Inflammatory macrophage treated with lipopolysaccharide for 1 hour (primary cell): ENCODE data around the gene ARFGAP3.

Source experiments
- DNase-seq, 2 donors: peaks; one replicate each; pipeline ENCODE4 v3.0.0-alpha.2; 2020 to 2022

ARFGAP3 gene, protein sequence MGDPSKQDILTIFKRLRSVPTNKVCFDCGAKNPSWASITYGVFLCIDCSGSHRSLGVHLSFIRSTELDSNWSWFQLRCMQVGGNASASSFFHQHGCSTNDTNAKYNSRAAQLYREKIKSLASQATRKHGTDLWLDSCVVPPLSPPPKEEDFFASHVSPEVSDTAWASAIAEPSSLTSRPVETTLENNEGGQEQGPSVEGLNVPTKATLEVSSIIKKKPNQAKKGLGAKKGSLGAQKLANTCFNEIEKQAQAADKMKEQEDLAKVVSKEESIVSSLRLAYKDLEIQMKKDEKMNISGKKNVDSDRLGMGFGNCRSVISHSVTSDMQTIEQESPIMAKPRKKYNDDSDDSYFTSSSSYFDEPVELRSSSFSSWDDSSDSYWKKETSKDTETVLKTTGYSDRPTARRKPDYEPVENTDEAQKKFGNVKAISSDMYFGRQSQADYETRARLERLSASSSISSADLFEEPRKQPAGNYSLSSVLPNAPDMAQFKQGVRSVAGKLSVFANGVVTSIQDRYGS

DNA sequence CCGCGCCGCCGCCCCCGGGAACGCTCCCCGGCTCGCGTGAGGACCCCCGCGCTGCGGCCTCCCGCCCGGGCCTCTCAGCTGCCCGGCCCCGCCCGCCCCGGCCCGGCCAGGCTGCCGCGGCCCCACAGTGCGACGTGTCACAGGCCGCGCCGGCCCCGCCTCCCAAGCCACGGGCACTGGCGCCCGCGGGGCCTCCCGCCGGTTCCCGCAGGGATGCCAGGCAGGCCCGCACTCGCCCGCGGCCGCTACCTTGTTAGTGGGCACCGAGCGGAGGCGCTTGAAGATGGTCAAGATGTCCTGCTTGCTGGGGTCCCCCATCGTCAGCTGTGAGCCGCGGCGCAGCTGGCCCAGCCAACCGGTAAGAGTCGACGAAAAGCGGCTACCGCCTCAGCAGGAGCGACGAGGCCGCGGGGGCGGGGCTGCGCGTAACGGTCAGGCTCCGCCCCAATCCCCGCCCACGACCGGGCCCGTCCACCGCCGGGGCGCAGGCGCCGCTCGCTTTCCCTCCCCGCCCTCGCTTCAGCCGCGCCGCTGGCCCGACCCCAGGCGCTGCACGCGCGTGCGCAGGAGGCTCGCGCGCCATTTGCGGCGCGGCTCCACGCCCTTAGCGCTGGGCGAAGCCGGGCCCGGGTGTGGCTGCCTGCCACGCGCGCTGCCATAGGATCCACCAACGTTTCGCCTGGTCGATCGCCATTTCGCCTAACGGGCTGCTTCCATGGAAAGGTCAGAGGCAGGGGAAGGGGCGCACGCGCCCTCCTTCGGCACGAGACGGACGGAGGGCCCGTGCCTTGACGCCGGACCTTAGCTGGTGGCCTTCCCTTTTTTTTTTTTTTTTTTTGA is at the start of gene ARFGAP3:
Gene ARFGAP3 (minus strand): TSS at position 409 of the 840 bp plus-strand sequence. CDS start 91 bp downstream, at position 318.
- peak; percentile 96 to 99 for DNase-seq

GRCh38 chr22:42905702-42906183 is 48.7 kb upstream of the ARFGAP3 start:
- DNase-seq = no peak

GRCh38 chr22:42905217-42905616 is 48.1 kb upstream of the ARFGAP3 start:
- no peak for DNase-seq

DNA sequence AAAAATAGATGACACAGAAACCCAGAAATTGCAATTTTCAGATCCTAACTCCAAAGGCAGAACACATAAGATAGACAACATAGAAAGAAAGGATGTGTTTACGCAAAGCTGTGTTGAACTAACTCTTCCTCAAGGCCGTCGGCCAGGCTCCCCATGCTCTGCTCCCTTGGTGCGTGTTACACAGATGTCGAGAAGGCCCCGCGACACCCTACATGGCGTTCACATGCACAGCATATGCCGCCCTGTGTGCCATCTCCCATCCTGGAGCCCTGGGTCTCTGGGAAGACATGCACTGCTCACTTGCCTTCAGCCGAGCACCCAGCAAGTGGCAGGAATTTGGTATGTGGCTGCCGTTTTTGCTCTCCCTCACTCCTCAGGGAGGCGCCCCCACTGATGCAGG is 47.0 kb upstream of the ARFGAP3 start:
- DNase-seq = no peak

- DNase-seq = no peak
Observed at GRCh38 chr22:42902875-42903510, 45.9 kb upstream of the ARFGAP3 start.

DNA sequence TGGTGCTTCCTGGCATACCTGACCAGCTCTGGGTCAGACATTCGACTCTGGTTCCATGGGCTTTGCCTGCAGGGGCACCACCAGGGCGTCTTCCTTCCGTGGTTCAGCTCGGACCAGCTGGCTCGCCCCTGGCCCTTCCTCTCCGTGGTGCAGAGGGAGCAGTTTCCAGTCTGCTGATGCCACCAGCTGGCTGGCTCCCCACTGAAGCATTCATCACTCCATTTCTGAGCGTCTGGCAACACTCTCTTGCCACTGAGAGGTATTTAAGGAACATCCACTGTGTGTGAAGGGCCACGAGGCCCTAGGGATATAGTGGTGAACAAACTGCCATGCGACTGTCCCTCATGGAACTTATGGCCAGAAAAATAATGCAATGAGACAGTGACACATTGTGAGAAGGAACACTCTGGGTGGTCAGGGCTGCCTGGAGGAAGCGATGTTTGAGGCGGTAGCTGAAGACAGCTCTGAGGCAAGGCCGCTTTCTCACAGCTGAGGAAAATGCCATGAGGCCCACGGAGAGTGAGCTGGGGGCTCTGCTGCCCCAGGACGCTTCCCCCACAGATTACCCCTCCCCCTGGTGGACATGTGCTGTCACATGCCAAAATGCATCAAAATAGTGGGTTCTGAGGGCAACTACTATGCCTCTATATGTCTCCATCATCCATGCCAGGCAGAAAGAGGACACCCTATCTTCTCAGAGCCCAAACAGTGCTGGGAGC is 44.9 kb upstream of the ARFGAP3 start:
- DNase-seq = no peak

DNA sequence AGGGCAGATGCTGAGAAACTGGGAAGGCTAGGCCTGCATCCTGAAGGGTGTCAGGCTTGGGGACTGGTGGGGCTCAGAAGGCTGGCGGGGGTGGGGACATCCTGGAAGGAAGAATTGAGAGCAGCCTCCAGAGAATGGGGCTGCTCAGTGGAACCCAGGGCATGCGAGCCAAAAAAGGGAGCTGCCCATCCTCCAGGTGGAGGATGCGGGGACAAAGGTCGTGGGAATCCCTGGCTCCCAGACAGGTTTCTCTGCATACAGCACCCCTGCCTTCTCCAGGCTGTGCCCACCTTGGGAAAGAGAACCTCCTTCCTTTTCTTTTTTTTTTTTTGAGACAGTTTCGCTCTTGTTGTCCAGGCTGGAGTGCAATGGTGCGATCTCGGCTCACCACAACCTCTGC is 40.9 kb upstream of the ARFGAP3 start:
- no peak for DNase-seq

DNA sequence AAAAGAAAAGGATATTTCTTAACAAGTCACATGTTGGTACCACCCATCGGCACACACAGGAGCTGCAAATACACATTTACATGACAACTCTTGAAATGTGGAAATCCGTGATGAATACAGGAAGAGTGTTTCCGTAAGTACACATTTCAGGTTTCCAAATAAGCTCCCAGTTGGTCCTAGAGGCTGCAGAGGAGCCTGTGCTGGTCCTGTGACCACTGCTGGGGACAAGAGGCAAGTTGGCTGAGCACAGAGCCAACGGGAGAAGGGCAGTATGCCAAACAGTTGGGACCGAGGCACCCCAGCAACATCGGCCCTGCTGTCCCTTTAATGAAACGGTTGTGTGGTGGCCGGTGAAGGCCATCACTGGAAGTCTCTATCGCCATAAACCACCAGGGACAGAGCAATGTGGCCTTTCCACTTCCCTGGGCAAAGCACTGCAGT is 38.5 kb upstream of the ARFGAP3 start:
- DNase-seq = peak; percentile 59 to 70

GRCh38 chr22:42895087-42895486 is 38.0 kb upstream of the ARFGAP3 start:
- peak; percentile 75 to 81 for DNase-seq

DNA sequence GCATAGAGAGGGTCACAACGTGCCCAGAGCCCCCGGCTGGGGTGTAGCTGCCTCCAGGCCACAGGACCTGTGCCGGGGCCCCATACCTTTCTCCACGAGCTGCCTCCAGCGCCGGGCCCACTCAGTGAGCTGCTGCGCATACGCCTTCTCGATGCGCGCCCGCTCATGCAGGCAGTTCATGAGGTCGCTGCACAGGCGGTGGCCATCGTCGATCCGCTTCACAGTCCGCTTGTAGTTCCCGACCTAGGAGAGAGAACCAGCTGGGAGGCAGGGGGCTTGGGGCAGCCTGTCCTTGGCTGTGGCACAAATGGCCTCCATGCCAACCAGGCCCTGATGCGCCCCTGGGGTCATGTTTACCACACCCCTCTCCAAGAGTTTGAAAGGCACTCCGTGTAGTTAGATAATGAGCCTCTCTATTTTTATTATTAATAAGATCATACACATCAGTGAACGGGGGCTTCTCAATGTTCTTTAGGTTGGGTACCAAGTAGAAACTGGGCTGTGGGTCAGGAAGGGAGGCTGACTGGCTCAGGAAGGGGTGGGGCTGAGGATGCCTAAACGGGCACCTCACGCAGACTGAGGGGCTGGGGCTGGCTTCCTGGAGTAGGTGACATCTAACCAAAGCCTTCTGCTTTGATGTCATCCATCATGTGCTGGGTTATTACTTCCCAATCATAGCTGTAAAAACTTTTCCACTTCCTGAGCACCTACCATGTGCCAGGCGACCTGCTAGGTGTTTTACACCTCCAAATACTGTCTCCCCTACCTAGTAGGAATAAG is 36.5 kb upstream of the ARFGAP3 start:
- DNase-seq = no peak

DNA sequence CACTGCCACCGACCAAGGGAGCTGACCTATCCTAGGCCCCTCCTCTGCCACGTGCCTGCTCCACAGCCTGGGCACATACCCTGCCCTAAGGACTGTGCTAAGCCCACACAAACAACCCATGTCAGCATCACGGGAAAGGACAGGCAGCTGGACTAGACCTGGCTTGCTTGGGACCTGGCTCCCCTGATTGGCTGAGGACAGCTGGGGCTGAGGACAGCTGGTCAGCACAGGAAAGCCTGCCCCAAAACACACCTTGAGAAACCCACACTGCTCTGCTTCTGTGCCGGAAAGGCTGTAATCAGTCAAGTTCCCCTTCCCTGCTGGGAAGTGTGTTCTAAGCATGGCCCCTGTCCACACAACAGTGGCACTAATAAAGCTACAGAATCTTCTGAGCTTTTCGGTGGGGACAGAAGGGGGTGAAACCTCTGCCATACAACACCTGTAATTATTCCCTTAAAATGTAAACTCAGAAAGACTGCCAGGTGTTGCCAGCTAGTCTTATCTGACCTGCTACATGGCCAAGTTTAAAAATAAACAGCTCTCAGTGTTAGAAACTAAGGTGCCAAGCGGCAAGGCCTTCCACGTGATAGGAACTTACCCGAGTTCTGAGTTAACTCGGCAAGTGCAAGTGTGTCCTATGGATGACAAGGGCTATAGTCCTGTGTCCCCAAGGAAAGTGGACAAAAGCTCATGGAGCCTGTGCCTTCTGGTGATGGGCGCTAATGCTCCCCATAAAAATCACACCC is 35.7 kb upstream of the ARFGAP3 start:
- peak; percentile 20 to 38 for DNase-seq

DNA sequence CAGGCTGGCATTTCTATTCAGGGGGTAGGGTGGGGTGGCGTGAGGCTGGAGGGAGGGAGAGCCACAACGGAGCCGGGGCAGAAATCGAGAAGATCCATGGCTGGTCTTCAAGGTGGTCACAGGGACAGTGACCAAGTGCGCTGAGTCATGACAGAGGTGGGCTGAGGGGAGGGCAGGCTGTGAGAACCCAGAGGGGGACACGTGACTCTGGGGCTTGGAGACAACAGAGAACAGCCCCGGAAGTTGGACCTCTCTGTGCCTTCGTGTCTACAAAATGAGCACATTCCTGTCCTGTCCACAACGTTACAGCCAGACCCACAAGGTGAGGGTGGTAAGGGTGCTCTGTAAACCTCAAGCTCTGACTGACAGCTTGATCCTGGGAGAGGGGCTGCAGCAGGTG is 35.1 kb upstream of the ARFGAP3 start:
- no peak for DNase-seq

GRCh38 chr22:42891696-42892095 is 34.6 kb upstream of the ARFGAP3 start:
- no peak for DNase-seq

DNA sequence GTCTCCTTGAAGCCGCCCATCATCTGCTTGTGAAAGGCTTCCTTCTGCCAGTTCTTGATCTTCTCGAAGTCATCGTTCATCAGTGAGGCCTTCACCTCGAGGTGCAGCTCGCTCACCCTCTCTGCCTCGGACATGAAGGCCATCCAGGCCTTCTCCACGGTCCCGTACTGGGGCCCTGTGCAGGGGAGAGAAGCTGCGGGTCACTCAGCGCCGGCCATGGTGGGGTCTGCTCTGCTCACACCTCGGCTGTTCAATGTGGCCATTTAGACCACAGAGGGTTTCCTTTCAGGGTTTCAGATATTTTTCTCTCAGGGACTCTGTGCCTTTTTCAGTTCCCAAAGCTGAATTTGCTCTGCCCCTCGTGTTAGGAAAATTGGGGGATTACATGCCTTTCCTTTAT is 33.9 kb upstream of the ARFGAP3 start:
- no peak for DNase-seq

GRCh38 chr22:42889304-42889703 is 32.2 kb upstream of the ARFGAP3 start:
- peak; percentile 83 to 87 for DNase-seq

GRCh38 chr22:42887523-42888507 is 30.7 kb upstream of the ARFGAP3 start:
- DNase-seq = no peak

DNA sequence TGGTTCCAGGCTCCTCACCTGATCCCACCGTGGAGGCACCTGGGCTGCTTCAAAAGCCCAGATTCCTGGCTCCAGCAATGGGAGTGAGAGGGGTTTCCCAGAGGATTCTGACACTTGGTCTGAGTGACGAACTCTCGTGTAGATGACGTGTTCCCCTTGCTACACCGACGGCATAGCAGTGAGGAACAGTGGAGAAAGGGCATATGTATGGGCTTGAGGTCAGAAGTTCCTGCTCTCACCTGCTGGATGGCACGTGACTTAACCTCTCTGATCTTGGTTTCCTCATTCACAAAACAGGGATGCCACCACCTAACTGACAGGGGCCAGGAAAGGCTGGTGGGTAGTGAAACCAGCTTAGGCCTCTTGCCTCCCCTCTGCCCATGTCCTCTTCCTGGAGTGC is 30.0 kb upstream of the ARFGAP3 start:
- no peak for DNase-seq

- DNase-seq = no peak
Observed at GRCh38 chr22:42885446-42885845, 28.4 kb upstream of the ARFGAP3 start.

- no peak for DNase-seq
Observed at GRCh38 chr22:42884616-42885375, 27.7 kb upstream of the ARFGAP3 start.
